H9 (cell line): Measurements from ENCODE around the gene RPUSD3. TPM values are rescaled to one million over a fixed set of nuclear protein-coding genes. Genes with fewer than 3 reads are reported as not detected.
"Not testable (repeated sequence)": the region's sequence is repeated elsewhere in the genome, so short reads cannot be mapped to it uniquely, and the experiment has no call there.

ENCODE experiments used
- DNase-seq: peaks from one replicate; pipeline ENCODE4 v3.0.0-alpha.2; 2017
- H2AFZ ChIP-seq: one replicate; pipeline ENCODE4 v1.6.1; 2013; ENCODE audit warnings: mild to moderate bottlenecking, low read length, control low read depth, moderate library complexity
- H2AK5ac ChIP-seq: 2 replicates; pipeline ENCODE4 v1.6.1; 2013; ENCODE audit warnings: low read length, control low read depth, mixed read lengths; ENCODE audit not compliant: insufficient read length
- H2BK120ac ChIP-seq: one replicate; pipeline ENCODE4 v1.6.1; 2013; ENCODE audit warnings: low read depth, mild to moderate bottlenecking, low read length, control low read depth, inconsistent platforms; ENCODE audit not compliant: poor library complexity, severe bottlenecking
- H2BK12ac ChIP-seq: 2 replicates; pipeline ENCODE4 v1.6.1; 2013; ENCODE audit warnings: low read length, control low read depth, mixed read lengths, low read depth; ENCODE audit not compliant: insufficient read length
- H2BK15ac ChIP-seq: 2 replicates; pipeline ENCODE4 v1.6.1; 2013; ENCODE audit warnings: low read depth, low read length, control low read depth
- H2BK20ac ChIP-seq: one replicate; pipeline ENCODE4 v1.6.1; 2013; ENCODE audit warnings: low read depth, mild to moderate bottlenecking, low read length, control low read depth, inconsistent platforms; ENCODE audit not compliant: poor library complexity, severe bottlenecking
- H2BK5ac ChIP-seq: 2 replicates; pipeline ENCODE4 v1.6.1; 2013; ENCODE audit warnings: low read length, control low read depth, mixed read lengths; ENCODE audit not compliant: insufficient read length
- H3K14ac ChIP-seq: 2 replicates; pipeline ENCODE4 v1.6.1; 2013; ENCODE audit warnings: low read length, control low read depth; ENCODE audit not compliant: insufficient read depth
- H3K18ac ChIP-seq: 2 replicates; pipeline ENCODE4 v1.6.1; 2013; ENCODE audit warnings: low read depth, mild to moderate bottlenecking, mixed read lengths, low read length, control low read depth; ENCODE audit not compliant: insufficient read length
- H3K23ac ChIP-seq: 2 replicates; pipeline ENCODE4 v1.6.1; 2013; ENCODE audit warnings: low read length, control low read depth, mixed read lengths, low read depth; ENCODE audit not compliant: insufficient read length
- H3K23me2 ChIP-seq: 2 replicates; pipeline ENCODE4 v1.6.1; 2013; ENCODE audit warnings: low read depth, mild to moderate bottlenecking, mixed read lengths, low read length, control low read depth; ENCODE audit not compliant: insufficient read length, poor library complexity, severe bottlenecking
- H3K27ac ChIP-seq: 2 replicates; pipeline ENCODE4 v1.5.1; 2013; ENCODE audit warnings: low read length, control low read depth, mixed read lengths, low read depth; ENCODE audit not compliant: insufficient read length
- H3K27me3 ChIP-seq: 2 replicates; pipeline ENCODE4 v1.6.1; 2013; ENCODE audit warnings: low read length, control low read depth, inconsistent platforms; ENCODE audit not compliant: insufficient read depth
- H3K4ac ChIP-seq: 2 replicates; pipeline ENCODE4 v1.6.1; 2013; ENCODE audit warnings: low read depth, mild to moderate bottlenecking, control low read depth, inconsistent platforms, low read length, moderate library complexity
- H3K4me1 ChIP-seq: 2 replicates; pipeline ENCODE4 v1.6.1; 2013; ENCODE audit warnings: low read length, control low read depth, inconsistent platforms; ENCODE audit not compliant: insufficient read depth
- H3K4me2 ChIP-seq: 2 replicates; pipeline ENCODE4 v1.6.1; 2013; ENCODE audit warnings: low read length, control low read depth, mixed read lengths; ENCODE audit not compliant: insufficient read length, insufficient read depth
- H3K56ac ChIP-seq: 2 replicates; pipeline ENCODE4 v1.6.1; 2013; ENCODE audit warnings: low read depth, mild to moderate bottlenecking, mixed read lengths, low read length, control low read depth; ENCODE audit not compliant: insufficient read length
- H3K79me1 ChIP-seq: 2 replicates; pipeline ENCODE4 v1.6.1; 2013; ENCODE audit warnings: low read depth, mild to moderate bottlenecking, moderate library complexity, low read length, control low read depth, inconsistent platforms; ENCODE audit not compliant: insufficient read depth, poor library complexity, severe bottlenecking
- H3K79me2 ChIP-seq: 2 replicates; pipeline ENCODE4 v1.6.1; 2013; ENCODE audit warnings: low read length, control low read depth, inconsistent platforms; ENCODE audit not compliant: insufficient read depth
- H3K9ac ChIP-seq: 2 replicates; pipeline ENCODE4 v1.6.1; 2013; ENCODE audit warnings: low read length, control low read depth, mixed read lengths; ENCODE audit not compliant: insufficient read length; ENCODE audit errors: extremely low read depth
- H3K9me3 ChIP-seq: one replicate; pipeline ENCODE4 v1.6.1; 2013; ENCODE audit warnings: low read depth, low read length, inconsistent platforms; ENCODE audit not compliant: control insufficient read depth
- H3T11ph ChIP-seq: one replicate; pipeline ENCODE4 v1.6.1; 2013; ENCODE audit warnings: mild to moderate bottlenecking, low read length, control low read depth, inconsistent platforms
- H4K20me1 ChIP-seq: one replicate; pipeline ENCODE4 v1.6.1; 2013; ENCODE audit not compliant: control insufficient read depth, insufficient read length, insufficient read depth
- H4K5ac ChIP-seq: 2 replicates; pipeline ENCODE4 v1.6.1; 2013; ENCODE audit warnings: low read depth, mild to moderate bottlenecking, mixed read lengths, low read length, control low read depth; ENCODE audit not compliant: insufficient read length
- H4K8ac ChIP-seq: replicated peaks from 2 replicates; pipeline ENCODE4 v1.6.1; 2013; ENCODE audit warnings: low read length, control low read depth, mixed read lengths, low read depth; ENCODE audit not compliant: insufficient read length
- H4K91ac ChIP-seq: 2 replicates; pipeline ENCODE4 v1.6.1; 2013; ENCODE audit warnings: low read depth, mild to moderate bottlenecking, moderate library complexity, mixed read lengths, low read length, control low read depth; ENCODE audit not compliant: insufficient read length
- H3K27ac Mint-ChIP-seq, 3 experiments: 2 replicates in 2 of 3; 3 replicates in 1 of 3; pipeline ENCODE4 v1.8.0; 2020 to 2021; ENCODE audit warnings: mixed read lengths in 3 of 3, mild to moderate bottlenecking in 1 of 3, moderate library complexity in 1 of 3
- H3K27me3 Mint-ChIP-seq: 2 replicates; pipeline ENCODE4 v1.8.0; 2021; ENCODE audit warnings: low read depth, mild to moderate bottlenecking, moderate library complexity, mixed read lengths
- H3K36me3 Mint-ChIP-seq, 3 experiments: 2 replicates in 2 of 3; 3 replicates in 1 of 3; pipeline ENCODE4 v1.8.0; 2020 to 2021; ENCODE audit warnings: low read depth in 3 of 3, mixed read lengths in 3 of 3; ENCODE audit not compliant: insufficient read depth in 1 of 3
- H3K4me1 Mint-ChIP-seq, 2 experiments: 2 replicates each; pipeline ENCODE4 v1.8.0; 2020; ENCODE audit warnings: mixed read lengths in 2 of 2
- H3K4me3 Mint-ChIP-seq, 2 experiments: 2 replicates in 1 of 2; 3 replicates in 1 of 2; pipeline ENCODE4 v1.8.0; 2020 to 2021; ENCODE audit warnings: mild to moderate bottlenecking in 2 of 2, mixed read lengths in 2 of 2, moderate library complexity in 1 of 2
- H3K9me3 Mint-ChIP-seq, 2 experiments: 2 replicates in 1 of 2; 3 replicates in 1 of 2; pipeline ENCODE4 v1.8.0; 2020; ENCODE audit warnings: mild to moderate bottlenecking in 2 of 2, mixed read lengths in 2 of 2, moderate library complexity in 1 of 2
- CTCF ChIP-seq: fragments of 200-600 bp; sonication (generic); conservative IDR thresholded peaks from 3 replicates; pipeline ENCODE4 v1.8.0; 2021; ENCODE audit warnings: antibody characterized with exemption, mild to moderate bottlenecking
- WGBS: extraction: QIAGEN DNeasy Blood & Tissue Kit; methylation state at CpG from one replicate; pipeline ENCODE4 v1.1.7; 2013; ENCODE audit warnings: missing lambda C conversion rate, low lambda C conversion rate, mixed read lengths; ENCODE audit not compliant: insufficient read length; ENCODE audit errors: extremely low coverage; 5-methylcytosine and 5-hydroxymethylcytosine counted together
- total RNA-seq: library from RNA; stranded (reverse); gene quantifications from 2 replicates; pipeline ENCODE4 v1.2.1, GENCODE V29; 2021

The RPUSD3 gene
- total RNA-seq, 1 experiment from 2014 or later, result 59.5 TPM

GRCh38 chr3:9876991-9877390 lies 33.2 kb upstream of the RPUSD3 start:
- Mint-ChIP-seq H3K4me1 (peaks cover 3 to 5% of the 10 kb centered on the region in 2 experiments; a peak in 2 of 4 replicates), H3K9me3 (no peaks in the 10 kb centered on the region), H3K27me3 (no peaks in the 10 kb centered on the region; the same call in none of the 2 replicates), H3K27ac (no peak overlapping the region), H3K36me3 (no peaks in the 10 kb centered on the region), H3K4me3 (no peak overlapping the region)
- H3K18ac ChIP-seq, result no peak overlapping the region
- H2BK120ac ChIP-seq, result no peak overlapping the region
- H3K27ac ChIP-seq, result no peak overlapping the region
- H2AK5ac ChIP-seq, result no peak overlapping the region
- no peaks in the 10 kb centered on the region for H4K20me1 ChIP-seq
- no peaks in the 10 kb centered on the region for H3K23me2 ChIP-seq
- H3K14ac ChIP-seq, result no peak overlapping the region; the same call in 1 of the 2 replicates
- no peak overlapping the region for H3K23ac ChIP-seq
- no peak overlapping the region for H3K4me2 ChIP-seq
- no peak for TF ChIP-seq CTCF
- DNase-seq, result no peak
- H2BK20ac ChIP-seq, result no peak overlapping the region
- no peak overlapping the region for H3K56ac ChIP-seq
- no peaks in the 10 kb centered on the region for H3K27me3 ChIP-seq
- no peak overlapping the region for H3K4ac ChIP-seq
- no peaks in the 10 kb centered on the region for H3K4me1 ChIP-seq
- no peaks in the 10 kb centered on the region for H3K79me1 ChIP-seq
- H2AFZ ChIP-seq, result no peak overlapping the region
- H3K9me3 ChIP-seq, result no peaks in the 10 kb centered on the region
- no peak overlapping the region for H4K5ac ChIP-seq
- H2BK15ac ChIP-seq, result no peak overlapping the region
- no peaks in the 10 kb centered on the region for H3K79me2 ChIP-seq
- no peak overlapping the region for H2BK12ac ChIP-seq
- H4K91ac ChIP-seq, result no peak overlapping the region
- no peak overlapping the region for H2BK5ac ChIP-seq
- no peak overlapping the region for H3K9ac ChIP-seq
- H4K8ac ChIP-seq, result no peak overlapping the region
- WGBS, result no CpG with 5 or more reads among the region's 12 CpGs
- no peak overlapping the region for H3T11ph ChIP-seq

- H3K9ac ChIP-seq, H3K4me2 ChIP-seq, H3K9me3 ChIP-seq, H3K4me1 Mint-ChIP-seq, H3K27me3 Mint-ChIP-seq, H2BK5ac ChIP-seq, H3T11ph ChIP-seq, H3K18ac ChIP-seq, H3K14ac ChIP-seq, H2AK5ac ChIP-seq, H3K36me3 Mint-ChIP-seq, H3K23me2 ChIP-seq, H3K4me3 Mint-ChIP-seq, H3K56ac ChIP-seq, H3K4ac ChIP-seq, H3K79me2 ChIP-seq, H3K27me3 ChIP-seq, H4K5ac ChIP-seq, H4K91ac ChIP-seq, DNase-seq, H4K20me1 ChIP-seq, H3K27ac Mint-ChIP-seq, H3K4me1 ChIP-seq, H4K8ac ChIP-seq, H2BK15ac ChIP-seq, H2AFZ ChIP-seq, H3K9me3 Mint-ChIP-seq, H2BK20ac ChIP-seq, H3K23ac ChIP-seq, H2BK12ac ChIP-seq, H3K79me1 ChIP-seq, H2BK120ac ChIP-seq, H3K27ac ChIP-seq: not testable (repeated sequence)
- WGBS, result no CpG with 5 or more reads among the region's 4 CpGs
Observed at GRCh38 chr3:9876255-9876654, 32.4 kb upstream of the RPUSD3 start.
